PC-9 (cell line): ENCODE results near the gene PNLIP. TPM values are rescaled to one million over a fixed set of nuclear protein-coding genes. Genes with fewer than 3 reads are reported as not detected.

Source experiments
- BruUV-seq: library from RNA; stranded (reverse); fragments of 400-500 nt; replicated peaks from 2 replicates; lab custom pipeline; 2021; lab: Mats Ljungman, UMichigan
- CTCF ChIA-PET: fragments of 300-600 bp; sonication (Branson Sonifier 250); formaldehyde crosslinking; loops from one replicate; lab custom pipeline; 2022; ENCODE audit warnings: antibody characterized with exemption; lab: Charles Lee
- POLR2A ChIA-PET: fragments of 300-600 bp; sonication (Branson Sonifier 250); formaldehyde crosslinking; loops from one replicate; lab custom pipeline; 2022; ENCODE audit warnings: antibody characterized with exemption; ENCODE audit not compliant: unreplicated experiment; lab: Charles Lee
- DNase-seq, 2 experiments: peaks; one replicate each; pipeline versions ENCODE4 v3.0.0 to v3.0.0-alpha.2; 2015 to 2022; ENCODE audit warnings: mixed read lengths in 1 of 2
- H2AFZ ChIP-seq: fragments of 200-600 bp; sonication (generic); 2 replicates; pipeline ENCODE4 v1.8.1; 2017; ENCODE audit warnings: antibody characterized with exemption
- H3F3A ChIP-seq: fragments of 200-600 bp; sonication (generic); 2 replicates; pipeline ENCODE4 v1.8.1; 2017; ENCODE audit warnings: antibody characterized with exemption, mild to moderate bottlenecking, low read depth; ENCODE audit not compliant: insufficient read depth
- H3K27ac ChIP-seq: fragments of 200-600 bp; sonication (generic); 2 replicates; pipeline ENCODE4 v1.6.1; 2016; ENCODE audit warnings: mixed run types
- H3K27me3 ChIP-seq: fragments of 200-600 bp; sonication (generic); 2 replicates; pipeline ENCODE4 v1.6.1; 2016; ENCODE audit warnings: low read depth, mixed run types; ENCODE audit not compliant: insufficient read depth
- H3K36me3 ChIP-seq: fragments of 200-600 bp; sonication (generic); 2 replicates; pipeline ENCODE4 v1.6.1; 2016; ENCODE audit warnings: low read depth, mixed run types
- H3K4me1 ChIP-seq: fragments of 200-600 bp; sonication (generic); replicated peaks from 2 replicates; pipeline ENCODE4 v1.6.1; 2016; ENCODE audit warnings: mixed run types; ENCODE audit not compliant: insufficient read depth
- H3K4me2 ChIP-seq: fragments of 200-600 bp; sonication (generic); 2 replicates; pipeline ENCODE4 v1.6.1; 2017; ENCODE audit warnings: mixed run types
- H3K4me3 ChIP-seq: fragments of 200-600 bp; sonication (generic); 2 replicates; pipeline ENCODE4 v1.6.1; 2016; ENCODE audit warnings: mixed run types
- H3K79me2 ChIP-seq: fragments of 200-600 bp; sonication (generic); 2 replicates; pipeline ENCODE4 v1.6.1; 2017; ENCODE audit warnings: low read depth, mixed run types
- H3K9me2 ChIP-seq: fragments of 200-600 bp; sonication (generic); 2 replicates; pipeline ENCODE4 v1.8.1; 2017; ENCODE audit warnings: mild to moderate bottlenecking; ENCODE audit not compliant: insufficient read depth
- H3K9me3 ChIP-seq: fragments of 200-600 bp; sonication (generic); 2 replicates; pipeline ENCODE4 v1.8.1; 2016; ENCODE audit warnings: low read depth; ENCODE audit not compliant: insufficient read depth
- H4K20me1 ChIP-seq: fragments of 200-600 bp; sonication (generic); 2 replicates; pipeline ENCODE4 v1.8.1; 2017; ENCODE audit not compliant: insufficient read depth
- CTCF ChIP-seq: fragments of 200-600 bp; sonication (generic); conservative IDR thresholded peaks from 2 replicates; pipeline ENCODE4 v1.6.1; 2017; ENCODE audit warnings: mixed run types, antibody characterized with exemption, mild to moderate bottlenecking, moderate library complexity
- EZH2 ChIP-seq: fragments of 200-600 bp; sonication (generic); IDR thresholded peaks from 2 replicates; pipeline ENCODE4 v1.8.0; 2017; ENCODE audit warnings: antibody characterized with exemption, low read depth
- intact Hi-C: fragments of 100-400 bp; cut with micrococcal nuclease; formaldehyde crosslinking; loops from one replicate; pipeline ENCODE4 v1.10.0; 2022; ENCODE audit not compliant: unreplicated experiment
- total RNA-seq: library from RNA; stranded (reverse); gene quantifications from 2 replicates; pipeline ENCODE4 v1.2.3, GENCODE V29; 2021

Gene PNLIP
- total RNA-seq, 1 experiment from 2014 or later: not detected

DNA sequence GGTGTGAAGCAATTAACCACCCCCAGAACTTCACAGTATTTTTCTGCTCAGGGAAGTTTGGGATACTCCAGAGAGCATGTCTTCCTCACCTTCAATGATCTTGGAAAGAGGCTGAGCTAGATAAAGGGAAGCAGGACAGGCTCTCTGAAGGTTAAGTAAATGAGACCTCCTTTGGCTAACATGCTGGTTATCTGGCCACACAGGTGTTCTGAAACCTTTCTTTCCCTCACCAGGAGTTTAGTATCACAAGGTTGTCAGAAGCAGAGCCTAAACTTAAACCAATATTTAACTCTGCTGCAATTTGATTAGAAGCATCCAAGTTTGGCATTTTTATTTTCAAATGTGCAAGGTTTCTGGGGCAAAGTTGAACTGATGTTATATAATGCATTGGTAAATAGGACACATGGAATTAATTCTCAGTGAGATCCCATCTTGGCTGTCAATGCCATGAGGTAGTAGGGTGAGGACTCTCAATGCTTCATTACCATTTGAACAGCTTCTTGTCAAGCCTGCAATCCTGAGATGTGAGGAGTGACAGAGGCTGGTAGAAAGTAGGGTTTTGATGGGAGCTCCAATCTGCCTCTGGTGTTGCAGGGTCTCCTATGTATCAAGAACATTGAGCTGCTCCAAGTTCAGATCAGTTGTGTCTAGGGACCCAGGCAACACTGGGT is 3.6 kb upstream of the PNLIP start:
- Histone ChIP-seq H3F3A (no peaks in the 10 kb centered on the region), H3K27ac (no peak overlapping the region), H3K36me3 (no peaks in the 10 kb centered on the region), H3K79me2 (no peaks in the 10 kb centered on the region), H3K9me3 (0 out of 2 replicates have a peak, but pooled peaks cover 3% of the 10 kb centered on the region), H3K4me2 (no peak overlapping the region), H3K27me3 (peaks cover 55% of the 10 kb centered on the region), H3K4me3 (no peak overlapping the region), H3K9me2 (no peaks in the 10 kb centered on the region), H3K4me1 (no peaks in the 10 kb centered on the region), H2AFZ (no peak overlapping the region), H4K20me1 (no peaks in the 10 kb centered on the region)
- ChIA-PET CTCF (no interaction called here), POLR2A (no interaction called here)
- TF ChIP-seq CTCF: no peak
- TF ChIP-seq EZH2: no peak
- BruUV-seq: no TSS peak
- DNase-seq: no peak
- intact Hi-C loops: no loop called here

DNA sequence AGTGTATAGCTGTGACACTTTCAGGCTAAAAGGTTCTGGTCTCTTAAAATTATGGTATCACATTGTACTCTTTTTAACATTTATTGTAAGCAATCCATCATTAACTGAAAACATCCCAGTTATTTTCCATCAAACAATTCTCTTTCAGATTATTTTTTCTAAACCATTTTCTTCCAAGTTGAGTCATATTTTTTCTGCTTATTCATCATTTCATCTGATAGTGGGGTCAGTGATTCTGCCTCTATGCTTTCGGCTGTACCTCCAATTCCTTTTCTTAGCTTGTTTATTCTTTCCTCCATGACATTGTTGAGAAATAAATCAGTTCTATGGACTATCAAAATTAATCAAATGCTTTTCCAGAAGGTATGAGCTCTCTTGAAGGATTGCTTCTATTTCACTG is 609 bp upstream of the PNLIP start:
- CTCF ChIA-PET: no interaction called here
- H3K27me3 ChIP-seq: peaks cover 73% of the 10 kb centered on the region

GRCh38 chr10:116548301-116548700 is 2.6 kb downstream of the PNLIP start:
- Histone ChIP-seq H3K36me3 (no peaks in the 10 kb centered on the region), H3K79me2 (no peaks in the 10 kb centered on the region), H3K9me3 (no peaks in the 10 kb centered on the region), H3F3A (no peaks in the 10 kb centered on the region), H3K27me3 (peaks cover 66% of the 10 kb centered on the region), H3K4me1 (no peaks in the 10 kb centered on the region), H2AFZ (no peak overlapping the region), H3K4me2 (no peak overlapping the region), H4K20me1 (no peaks in the 10 kb centered on the region), H3K27ac (no peak overlapping the region), H3K4me3 (no peak overlapping the region), H3K9me2 (no peaks in the 10 kb centered on the region)
- no peak for DNase-seq
- ChIA-PET POLR2A (no interaction called here), CTCF (no interaction called here)
- no TSS peak for BruUV-seq
- no peak for TF ChIP-seq CTCF
- TF ChIP-seq EZH2: no peak
- intact Hi-C loops: no loop called here

More for the DNA sequence above, 609 bp upstream of the PNLIP start:
- no TSS peak for BruUV-seq
- no peaks in the 10 kb centered on the region for H3K9me3 ChIP-seq
- intact Hi-C loops: no loop called here
- POLR2A ChIA-PET: no interaction called here
- no peak for DNase-seq
- H2AFZ ChIP-seq: no peak overlapping the region
- H3K4me3 ChIP-seq: no peak overlapping the region
- no peaks in the 10 kb centered on the region for H3F3A ChIP-seq
- no peak overlapping the region for H3K4me2 ChIP-seq
- no peak overlapping the region for H3K27ac ChIP-seq
- no peaks in the 10 kb centered on the region for H3K36me3 ChIP-seq
- TF ChIP-seq EZH2: no peak
- no peaks in the 10 kb centered on the region for H3K79me2 ChIP-seq
- H3K4me1 ChIP-seq: no peaks in the 10 kb centered on the region
- no peaks in the 10 kb centered on the region for H4K20me1 ChIP-seq
- H3K9me2 ChIP-seq: no peaks in the 10 kb centered on the region
